ENCODE results near the gene CBARP.
"Not testable (repeated sequence)": the region's sequence is repeated elsewhere in the genome, so short reads cannot be mapped to it uniquely, and the experiment has no call there.

Gene CBARP

DNA sequence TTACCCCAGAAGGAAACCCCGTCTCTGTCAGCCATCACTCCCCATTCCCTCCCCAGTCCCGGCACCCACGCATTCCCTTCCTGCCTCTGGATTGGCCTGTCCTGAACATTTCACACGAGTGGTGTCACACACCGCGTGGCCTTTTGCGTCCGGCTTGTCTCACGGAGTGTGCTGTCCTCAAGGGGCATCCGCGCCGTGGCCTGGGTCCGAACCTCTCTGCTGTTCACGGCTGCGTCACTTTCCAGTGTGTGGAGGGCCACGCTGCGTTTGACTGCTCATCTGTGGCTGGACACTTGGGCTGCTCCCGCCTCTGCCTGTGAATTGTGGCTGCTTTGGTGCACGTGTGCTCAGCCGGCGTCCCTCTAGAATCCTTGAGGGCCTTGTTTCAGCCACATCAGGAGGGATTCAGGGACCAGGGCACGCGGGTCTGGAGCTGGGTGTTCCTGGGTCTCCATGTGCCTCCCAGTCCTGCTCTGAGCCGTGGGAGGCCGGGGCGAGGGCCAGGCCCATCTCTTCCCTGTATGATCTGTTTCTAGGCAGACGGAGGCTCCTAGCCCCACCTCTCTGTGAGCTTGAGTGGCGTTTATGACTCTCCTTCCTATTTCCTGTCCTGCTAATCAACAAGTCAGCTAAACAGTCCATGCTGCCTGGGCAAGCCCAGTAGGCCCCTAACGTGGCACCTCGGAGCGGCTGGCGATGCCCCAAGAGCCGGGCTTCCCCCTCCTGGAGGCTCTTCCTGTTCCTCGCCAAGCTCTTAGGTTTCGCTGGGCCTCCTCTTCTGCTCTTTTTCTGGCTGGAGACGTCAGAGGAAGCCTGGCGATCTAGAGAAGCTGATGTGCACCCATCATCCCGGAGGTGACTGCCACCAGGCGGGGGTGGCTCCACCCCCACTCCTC, 24.2 kb downstream of the CBARP start:
- peak; percentile 52 for DNase-seq (ENCODE audit: low spot score)

DNA sequence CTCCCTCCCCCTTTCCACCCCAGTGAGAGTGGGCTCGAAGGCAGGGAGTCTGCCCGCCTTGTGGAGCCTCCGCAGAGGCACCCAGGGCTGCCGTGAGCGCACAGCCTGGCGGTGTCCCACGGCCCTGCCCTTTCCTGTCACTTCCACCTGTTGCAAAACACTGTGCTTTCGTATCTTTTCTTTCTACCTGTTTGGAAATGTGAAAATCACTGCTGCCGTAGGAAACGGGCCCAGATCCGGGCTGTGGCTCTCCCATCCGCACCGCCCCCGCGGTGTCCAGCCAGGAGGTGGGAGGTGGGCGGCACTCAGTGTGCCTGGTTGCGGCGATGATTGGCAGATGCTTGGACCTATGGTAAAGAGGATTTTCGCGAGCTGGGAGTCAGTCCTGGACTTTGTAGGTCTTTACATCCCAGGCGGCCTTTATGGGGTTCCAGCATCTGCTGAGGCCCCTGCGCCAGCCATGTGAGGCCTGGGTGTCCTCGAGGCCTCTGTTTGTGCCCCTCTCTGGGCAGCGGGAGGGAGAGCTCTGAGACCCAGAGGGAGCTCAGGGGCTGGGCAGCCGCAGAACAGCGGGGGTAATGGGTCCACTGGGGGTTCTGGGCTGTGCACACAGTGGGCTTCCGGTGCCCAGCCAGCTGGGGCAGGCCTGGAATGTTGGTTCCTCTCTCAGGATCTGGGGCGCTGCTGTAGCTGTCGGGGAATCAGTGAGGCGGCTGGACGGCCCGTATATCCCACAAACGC, 26.1 kb downstream of the CBARP start:
- DNase-seq (ENCODE audit: low spot score): no peak

DNA sequence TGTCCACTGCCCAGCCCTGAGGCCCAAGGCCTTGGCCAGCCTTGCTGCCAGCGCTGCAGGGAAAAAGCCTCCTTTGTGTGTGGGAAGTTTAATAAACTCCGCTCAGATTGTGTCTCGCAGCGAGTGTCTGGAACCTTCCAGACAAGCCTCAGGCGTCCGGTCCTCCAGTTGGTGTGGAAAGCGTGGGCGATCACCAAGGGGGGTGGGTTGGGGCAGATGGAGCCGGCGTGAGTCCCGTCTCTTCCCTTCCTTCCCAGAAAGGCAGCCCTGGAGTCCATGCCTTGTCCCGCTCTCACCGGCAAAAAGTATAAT, 27.6 kb downstream of the CBARP start:
- no peak for DNase-seq (ENCODE audit: low spot score)

DNA sequence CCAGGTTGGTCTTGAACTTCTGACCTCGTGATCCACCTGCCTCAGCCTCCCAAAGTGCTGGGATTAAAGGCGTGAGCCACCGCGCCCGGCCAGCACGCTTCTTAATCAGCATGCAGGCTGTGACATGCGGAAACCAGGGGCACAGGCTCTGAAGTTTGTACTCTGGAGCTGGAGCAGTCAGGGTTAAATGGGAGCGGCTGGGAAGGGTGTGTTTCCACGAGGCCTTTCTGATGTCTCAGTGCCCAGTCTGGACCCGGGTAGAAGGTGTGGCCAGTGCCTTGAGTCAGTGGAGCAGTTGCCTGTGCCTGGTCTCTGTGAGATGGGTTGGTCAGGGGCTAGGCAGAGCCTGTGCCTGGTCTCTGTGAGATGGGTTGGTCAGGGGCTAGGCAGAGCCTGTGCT, 29.0 kb downstream of the CBARP start:
- not testable (repeated sequence) for DNase-seq (ENCODE audit: low spot score)

DNA sequence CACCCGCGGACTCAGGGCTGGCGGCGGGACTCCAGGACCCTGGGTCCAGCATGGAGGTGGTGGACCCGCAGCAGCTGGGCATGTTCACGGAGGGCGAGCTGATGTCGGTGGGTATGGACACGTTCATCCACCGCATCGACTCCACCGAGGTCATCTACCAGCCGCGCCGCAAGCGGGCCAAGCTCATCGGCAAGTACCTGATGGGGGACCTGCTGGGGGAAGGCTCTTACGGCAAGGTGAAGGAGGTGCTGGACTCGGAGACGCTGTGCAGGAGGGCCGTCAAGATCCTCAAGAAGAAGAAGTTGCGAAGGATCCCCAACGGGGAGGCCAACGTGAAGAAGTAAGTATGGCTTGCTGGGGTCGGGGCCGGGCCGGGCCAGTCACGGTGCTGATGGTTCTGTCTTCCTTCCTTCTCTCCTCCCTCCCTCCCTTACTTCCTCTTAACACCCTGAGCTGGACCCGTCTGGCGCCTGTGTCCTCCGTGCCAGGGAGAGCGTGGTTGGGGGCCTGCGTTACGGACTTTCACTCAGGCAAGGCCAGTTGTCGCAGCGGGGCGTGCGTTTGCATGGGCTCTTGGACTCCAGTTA, 30.8 kb downstream of the CBARP start:
- DNase-seq (ENCODE audit: low spot score): no peak

DNA sequence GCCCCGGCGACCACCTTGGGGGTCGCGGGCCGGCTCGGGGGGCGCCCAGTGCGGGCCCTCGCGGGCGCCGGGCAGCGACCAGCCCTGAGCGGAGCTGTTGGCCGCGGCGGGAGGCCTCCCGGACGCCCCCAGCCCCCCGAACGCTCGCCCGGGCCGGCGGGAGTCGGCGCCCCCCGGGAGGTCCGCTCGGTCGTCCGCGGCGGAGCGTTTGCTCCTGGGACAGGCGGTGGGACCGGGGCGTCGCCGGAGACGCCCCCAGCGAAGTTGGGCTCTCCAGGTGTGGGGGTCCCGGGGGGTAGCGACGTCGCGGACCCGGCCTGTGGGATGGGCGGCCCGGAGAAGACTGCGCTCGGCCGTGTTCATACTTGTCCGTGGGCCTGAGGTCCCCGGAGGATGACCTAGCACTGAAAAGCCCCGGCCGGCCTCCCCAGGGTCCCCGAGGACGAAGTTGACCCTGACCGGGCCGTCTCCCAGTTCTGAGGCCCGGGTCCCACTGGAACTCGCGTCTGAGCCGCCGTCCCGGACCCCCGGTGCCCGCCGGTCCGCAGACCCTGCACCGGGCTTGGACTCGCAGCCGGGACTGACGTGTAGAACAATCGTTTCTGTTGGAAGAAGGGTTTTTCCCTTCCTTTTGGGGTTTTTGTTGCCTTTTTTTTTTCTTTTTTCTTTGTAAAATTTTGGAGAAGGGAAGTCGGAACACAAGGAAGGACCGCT, 31.5 kb downstream of the CBARP start:
- no peak for DNase-seq (ENCODE audit: low spot score)

DNA sequence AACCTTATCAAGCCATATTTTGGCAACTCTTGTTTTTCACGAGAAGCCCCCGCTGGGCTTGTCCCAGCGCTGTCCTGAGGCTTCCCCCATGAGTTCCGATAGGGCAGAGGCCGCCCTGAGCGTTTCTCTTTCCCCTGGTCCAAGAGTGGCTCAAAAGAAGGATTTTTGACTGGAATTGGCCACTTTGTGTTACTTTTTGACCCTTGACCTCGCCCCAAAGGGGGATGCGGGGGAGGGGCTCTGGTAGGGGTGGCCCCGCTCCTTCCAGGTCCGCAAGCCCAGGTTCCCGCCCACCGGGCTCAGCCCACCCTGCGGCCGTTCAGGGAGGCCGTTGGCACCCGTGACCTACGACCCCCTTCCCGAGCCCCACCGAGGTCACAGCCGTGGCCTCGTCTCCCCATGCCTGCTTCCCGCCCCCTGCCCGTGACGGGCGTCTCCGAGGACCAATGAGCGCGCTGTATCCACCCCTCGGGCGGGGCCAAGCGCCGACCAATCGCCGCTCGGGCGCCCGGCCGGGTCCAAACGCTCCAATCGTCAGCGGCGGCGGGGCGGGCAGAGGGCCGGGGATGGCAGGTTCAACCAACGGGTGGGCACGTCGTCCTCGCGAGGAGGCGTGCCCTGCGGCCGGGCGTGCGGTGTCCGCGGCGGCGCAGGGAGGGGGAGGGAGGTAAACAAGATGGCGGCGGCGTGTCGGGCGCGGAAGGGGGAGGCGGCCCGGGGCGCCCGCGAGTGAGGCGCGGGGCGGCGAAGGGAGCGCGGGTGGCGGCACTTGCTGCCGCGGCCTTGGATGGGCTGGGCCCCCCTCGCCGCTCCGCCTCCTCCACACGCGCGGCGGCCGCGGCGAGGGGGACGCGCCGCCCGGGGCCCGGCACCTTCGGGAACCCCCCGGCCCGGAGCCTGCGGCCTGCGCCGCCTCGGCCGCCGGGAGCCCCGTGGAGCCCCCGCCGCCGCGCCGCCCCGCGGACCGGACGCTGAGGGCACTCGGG, 32.4 kb downstream of the CBARP start, which contains the start of gene STK11:
Gene STK11 (plus strand): TSS at position 665 of the 986 bp plus-strand sequence. CDS start 1,136 bp downstream, outside the sequence.
- peak; percentile 100 for DNase-seq (ENCODE audit: low spot score)

DNA sequence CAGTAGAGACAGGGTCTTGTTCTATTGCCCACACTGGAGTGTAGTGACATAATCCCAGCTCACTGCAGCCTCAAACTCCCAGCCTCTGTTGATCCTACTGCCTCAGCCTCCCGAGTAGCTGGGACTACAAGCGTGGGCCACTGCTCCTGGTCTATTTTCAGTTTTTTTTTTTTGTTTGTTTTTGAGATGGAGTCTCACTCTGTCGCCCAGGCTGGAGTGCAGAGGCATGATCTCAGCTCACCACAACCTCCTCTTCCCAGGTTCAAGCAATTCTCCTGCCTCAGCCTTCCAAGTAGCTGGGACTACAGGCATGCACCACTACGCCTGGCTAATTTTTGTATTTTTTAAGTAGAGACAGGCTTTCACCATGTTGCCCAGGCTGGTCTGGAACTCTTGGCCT, 37.2 kb downstream of the CBARP start:
- not testable (repeated sequence) for DNase-seq (ENCODE audit: low spot score)

DNA sequence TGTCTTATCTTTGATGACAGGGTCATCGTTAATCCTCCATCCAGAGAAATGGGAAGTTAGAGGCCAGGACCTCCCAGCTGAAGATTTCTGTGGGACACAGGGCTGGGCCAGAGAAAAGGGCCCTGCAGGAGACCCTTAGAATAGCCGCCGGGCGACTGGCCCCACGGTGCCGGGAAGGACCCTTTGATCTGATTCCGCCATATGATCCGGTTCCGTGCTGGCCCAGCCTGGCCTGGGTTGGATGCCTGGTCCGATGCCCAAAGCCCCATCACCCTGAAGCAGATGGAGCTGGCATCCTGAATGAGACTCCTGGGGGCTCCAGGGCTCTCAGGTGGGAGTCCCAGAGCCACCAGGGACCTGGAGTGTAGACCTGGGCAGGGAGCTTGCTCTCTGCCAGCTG, 38.3 kb downstream of the CBARP start:
- no peak for DNase-seq (ENCODE audit: low spot score)

DNA sequence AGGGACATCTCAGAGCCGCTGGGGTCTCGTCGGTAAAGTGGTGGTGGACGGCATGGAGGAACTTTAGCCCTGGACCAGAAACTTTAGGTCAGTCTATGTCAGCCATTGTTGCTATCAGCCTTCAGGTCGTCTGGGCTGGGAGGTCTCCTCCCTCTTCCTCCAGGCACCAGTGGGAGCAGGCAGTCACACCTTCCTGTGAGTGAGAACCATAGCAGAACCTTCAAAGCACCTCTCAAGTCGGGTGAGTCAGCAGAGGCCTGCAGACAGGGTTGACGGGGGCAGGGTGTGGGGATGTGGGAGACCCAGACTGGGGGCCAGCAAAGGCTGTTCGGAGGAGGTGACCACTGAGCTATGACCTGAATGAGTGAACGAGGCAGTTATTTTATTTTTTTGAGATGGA, 48.4 kb downstream of the CBARP start:
- DNase-seq (ENCODE audit: low spot score): no peak

DNA sequence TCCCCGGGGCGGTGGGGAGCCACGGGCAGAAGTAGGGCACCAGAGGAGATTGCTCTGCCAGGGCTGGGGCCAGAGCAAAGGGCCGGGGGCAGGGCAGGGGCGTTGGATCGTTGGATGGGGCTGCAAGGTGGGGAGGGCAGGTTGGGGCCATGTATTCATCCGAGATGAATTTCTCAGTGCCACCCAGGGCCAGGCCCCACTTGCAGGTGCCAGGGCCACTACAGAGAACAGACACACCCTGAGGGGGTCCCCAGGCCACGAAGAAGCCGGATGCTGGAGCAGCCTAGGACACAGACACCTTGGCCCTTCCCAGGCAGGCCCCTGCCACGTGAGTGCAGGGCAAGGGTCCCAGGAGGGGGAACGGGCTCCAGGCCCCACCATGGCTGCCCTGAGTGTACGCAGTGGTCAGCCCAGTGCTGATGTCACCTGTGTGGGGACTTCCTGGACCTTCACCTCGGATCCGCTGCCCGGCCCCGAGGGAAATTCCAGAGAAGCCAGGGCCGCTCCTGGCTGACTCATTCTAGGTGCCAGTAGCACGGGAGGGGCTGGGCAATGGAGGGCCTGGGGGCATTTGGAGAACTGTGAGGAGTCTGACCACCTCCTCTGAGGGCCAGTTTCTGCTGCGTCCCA, 54.1 kb downstream of the CBARP start:
- no peak for DNase-seq (ENCODE audit: low spot score)

DNA sequence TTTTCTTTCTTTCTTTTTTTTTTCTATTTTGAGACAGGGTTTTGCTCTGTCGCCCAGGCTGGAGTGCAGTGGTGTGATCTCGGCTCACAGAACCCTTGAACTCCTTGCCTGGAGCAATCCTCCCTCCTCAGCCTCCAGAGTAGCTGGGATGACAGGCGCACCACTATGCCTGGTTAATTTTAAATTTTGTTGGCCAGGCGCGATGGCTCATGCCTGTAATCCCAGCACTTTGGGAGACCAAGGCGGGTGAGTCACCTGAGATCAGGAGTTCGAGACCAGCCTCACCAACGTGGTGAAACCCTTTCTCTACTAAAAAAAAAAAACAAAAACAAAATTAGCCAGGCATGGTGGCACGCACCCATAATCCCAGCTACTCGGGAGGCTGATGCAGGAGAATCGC, 55.1 kb downstream of the CBARP start:
- no peak for DNase-seq (ENCODE audit: low spot score)

DNA sequence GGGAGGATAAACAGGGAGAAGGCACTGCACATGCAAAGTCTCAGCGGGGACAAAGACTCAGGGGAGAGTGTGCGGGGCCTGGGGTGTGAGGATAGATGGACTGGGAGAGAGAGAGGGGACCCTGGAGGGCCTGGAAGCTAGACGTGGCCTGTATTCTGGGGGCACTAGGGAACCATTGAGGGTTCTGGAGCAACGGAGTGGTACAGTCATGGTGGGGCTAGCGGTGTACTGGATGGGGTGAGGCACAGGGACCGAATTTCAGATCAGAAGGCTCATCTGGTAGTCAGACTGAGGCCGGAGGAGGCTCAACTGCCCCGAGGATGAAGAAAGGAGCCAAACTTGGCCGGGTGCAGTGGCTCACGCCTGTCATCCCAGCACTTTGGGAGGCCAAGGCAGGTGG, 55.7 kb downstream of the CBARP start:
- DNase-seq (ENCODE audit: low spot score): no peak

DNA sequence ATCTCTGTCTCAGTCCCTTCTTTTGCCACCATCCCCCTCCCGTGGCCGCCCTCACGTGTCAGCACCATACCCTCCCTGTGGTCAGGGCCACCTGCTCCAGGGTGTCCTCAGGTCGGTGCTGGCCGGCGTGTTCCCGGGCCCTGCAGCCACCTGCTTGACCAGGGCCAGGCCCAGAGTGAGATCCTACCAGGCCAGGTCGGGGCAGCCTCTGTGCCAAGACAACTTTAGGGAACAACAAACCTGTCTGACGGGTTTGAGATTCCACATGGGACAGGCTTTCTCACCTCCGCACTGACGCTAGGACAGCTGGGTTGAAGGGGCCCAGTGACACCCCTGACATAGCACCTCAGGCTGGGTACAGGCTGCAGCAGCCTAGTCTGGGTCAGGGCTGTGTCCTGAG, 56.2 kb downstream of the CBARP start:
- no peak for DNase-seq (ENCODE audit: low spot score)

Data from AG08395 (cell line).